HG02938 (cell line): Measurements from ENCODE around the gene GRB10.
A peak's percentile ranks its signal among the peaks of the same experiment; 100 is the strongest.

ENCODE experiments used
- ATAC-seq: cut with Tn5 transposase; IDR thresholded peaks from one replicate; pipeline ENCODE4 v1.9.1; 2021; ENCODE audit warnings: mild to moderate bottlenecking, moderate library complexity; ENCODE audit not compliant: unreplicated experiment

Gene GRB10

GRCh38 chr7:50641442-50642405 lies 141.0 kb downstream of the GRB10 start:
- ATAC-seq = no peak

- no peak for ATAC-seq
Measured at GRCh38 chr7:50640779-50641178, 141.9 kb downstream of the GRB10 start.

GRCh38 chr7:50640256-50640655 lies 142.4 kb downstream of the GRB10 start:
- ATAC-seq = no peak

GRCh38 chr7:50637725-50638643 lies 144.7 kb downstream of the GRB10 start:
- ATAC-seq = no peak

GRCh38 chr7:50634378-50634777 lies 148.3 kb downstream of the GRB10 start:
- ATAC-seq = no peak

- ATAC-seq = no peak
Measured at GRCh38 chr7:50633414-50633710, 149.3 kb downstream of the GRB10 start.

GRCh38 chr7:50632561-50633413 lies 149.9 kb downstream of the GRB10 start:
- peak; percentile 79 for ATAC-seq

- no peak for ATAC-seq
Measured at GRCh38 chr7:50631639-50632038, 151.1 kb downstream of the GRB10 start.

- no peak for ATAC-seq
Measured at GRCh38 chr7:50631100-50631499, 151.6 kb downstream of the GRB10 start.

- ATAC-seq = no peak
Measured at GRCh38 chr7:50629238-50629901, 153.3 kb downstream of the GRB10 start.

GRCh38 chr7:50628434-50629084 lies 154.1 kb downstream of the GRB10 start:
- ATAC-seq = no peak

- ATAC-seq = no peak
Measured at GRCh38 chr7:50627824-50628361, 154.8 kb downstream of the GRB10 start.

GRCh38 chr7:50626286-50626685 lies 156.4 kb downstream of the GRB10 start:
- ATAC-seq = no peak

- no peak for ATAC-seq
Measured at GRCh38 chr7:50625360-50625759, 157.3 kb downstream of the GRB10 start.

GRCh38 chr7:50622821-50623220 lies 159.9 kb downstream of the GRB10 start:
- no peak for ATAC-seq

GRCh38 chr7:50621973-50622490 lies 160.7 kb downstream of the GRB10 start:
- no peak for ATAC-seq

- ATAC-seq = no peak
Measured at GRCh38 chr7:50621206-50621605, 161.5 kb downstream of the GRB10 start.

- ATAC-seq = no peak
Measured at GRCh38 chr7:50620433-50620832, 162.3 kb downstream of the GRB10 start.

GRCh38 chr7:50619684-50620083 lies 163.0 kb downstream of the GRB10 start:
- ATAC-seq = no peak
